ENCODE results near the gene RALGAPA2.
A peak's percentile ranks its signal among the peaks of the same experiment; 100 is the strongest.

The RALGAPA2 gene

GRCh38 chr20:20712474-20713243 is at the start of gene RALGAPA2:
TSS of gene RALGAPA2 (minus strand) at chr20:20712644. CDS start at chr20:20712480, 164 bp downstream.
- peak; percentile 97 for DNase-seq

- no peak for DNase-seq
Measured at GRCh38 chr20:20761301-20761700, 48.9 kb upstream of the RALGAPA2 start.

- peak in 1 of 2 donors; percentile 58 for DNase-seq
Measured at GRCh38 chr20:20759132-20759531, 46.7 kb upstream of the RALGAPA2 start.

- DNase-seq = no peak
Measured at GRCh38 chr20:20755674-20756319, 43.4 kb upstream of the RALGAPA2 start.

GRCh38 chr20:20755231-20755630 is 42.8 kb upstream of the RALGAPA2 start:
- peak in 1 of 2 donors; percentile 1 for DNase-seq

GRCh38 chr20:20754714-20755113 is 42.3 kb upstream of the RALGAPA2 start:
- DNase-seq = no peak

GRCh38 chr20:20752712-20753111 is 40.3 kb upstream of the RALGAPA2 start:
- no peak for DNase-seq

- no peak for DNase-seq
Measured at GRCh38 chr20:20747298-20747697, 34.9 kb upstream of the RALGAPA2 start.

GRCh38 chr20:20744170-20744725 is 31.8 kb upstream of the RALGAPA2 start:
- DNase-seq = no peak

- peak; percentile 58 to 62 for DNase-seq
Measured at GRCh38 chr20:20743511-20744169, 31.2 kb upstream of the RALGAPA2 start.

- DNase-seq = no peak
Measured at GRCh38 chr20:20741087-20742045, 28.9 kb upstream of the RALGAPA2 start.

GRCh38 chr20:20740541-20740940 is 28.1 kb upstream of the RALGAPA2 start:
- no peak for DNase-seq

GRCh38 chr20:20737158-20737557 is 24.7 kb upstream of the RALGAPA2 start:
- DNase-seq = no peak

- DNase-seq = no peak
Measured at GRCh38 chr20:20736303-20736702, 23.9 kb upstream of the RALGAPA2 start.

GRCh38 chr20:20734475-20734948 is 22.1 kb upstream of the RALGAPA2 start:
- DNase-seq = no peak

GRCh38 chr20:20733943-20734342 is 21.5 kb upstream of the RALGAPA2 start:
- no peak for DNase-seq

GRCh38 chr20:20732641-20733040 is 20.2 kb upstream of the RALGAPA2 start:
- DNase-seq = no peak

- DNase-seq = no peak
Measured at GRCh38 chr20:20731945-20732296, 19.5 kb upstream of the RALGAPA2 start.

GRCh38 chr20:20731000-20731944 is 18.8 kb upstream of the RALGAPA2 start:
- no peak for DNase-seq

- no peak for DNase-seq
Measured at GRCh38 chr20:20729563-20729962, 17.1 kb upstream of the RALGAPA2 start.

GRCh38 chr20:20721489-20721888 is 9.0 kb upstream of the RALGAPA2 start:
- DNase-seq = no peak
